ENCODE data around the gene MLPH. TPM values are rescaled to one million over a fixed set of nuclear protein-coding genes. Genes with fewer than 3 reads are reported as not detected.

Gene MLPH
- total RNA-seq, 1 donor from 2014 or later: 394 TPM

DNA sequence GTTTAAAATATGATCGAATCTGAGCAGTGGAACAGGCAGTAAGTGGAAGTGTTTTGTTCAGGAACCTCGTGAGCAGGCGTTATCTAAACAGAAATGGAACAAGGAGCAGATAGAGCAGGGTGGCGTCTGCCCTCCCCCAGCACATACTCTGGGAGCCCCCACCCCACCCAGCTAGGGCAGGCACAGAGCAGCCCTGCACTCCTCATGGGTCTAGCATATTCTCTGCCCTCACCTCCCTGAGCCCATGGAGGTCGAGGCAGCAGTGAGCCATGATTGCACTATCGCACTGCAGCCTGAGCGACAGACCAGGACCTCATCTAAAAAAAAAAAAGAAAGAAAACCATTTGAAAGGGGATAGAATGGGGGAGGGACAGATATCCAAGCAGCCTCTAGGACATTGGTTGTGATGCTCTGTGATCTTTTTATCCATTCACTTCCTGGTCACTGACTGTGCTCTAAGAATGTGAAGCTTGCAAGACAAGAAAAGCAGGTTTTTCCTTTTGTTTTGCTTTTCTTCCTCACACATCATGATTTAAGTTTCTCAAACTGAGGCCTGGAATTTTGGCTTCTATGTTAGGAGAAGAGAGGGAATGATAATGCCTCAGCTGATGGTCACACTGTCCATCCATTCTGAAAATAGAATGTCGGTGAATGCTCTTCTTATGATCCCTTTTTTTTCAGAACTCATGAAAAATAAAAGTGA, 3.1 kb downstream of the MLPH start:
- H3K4me3 ChIP-seq: peak overlapping the region; percentile 69
- DNase-seq: no peak

DNA sequence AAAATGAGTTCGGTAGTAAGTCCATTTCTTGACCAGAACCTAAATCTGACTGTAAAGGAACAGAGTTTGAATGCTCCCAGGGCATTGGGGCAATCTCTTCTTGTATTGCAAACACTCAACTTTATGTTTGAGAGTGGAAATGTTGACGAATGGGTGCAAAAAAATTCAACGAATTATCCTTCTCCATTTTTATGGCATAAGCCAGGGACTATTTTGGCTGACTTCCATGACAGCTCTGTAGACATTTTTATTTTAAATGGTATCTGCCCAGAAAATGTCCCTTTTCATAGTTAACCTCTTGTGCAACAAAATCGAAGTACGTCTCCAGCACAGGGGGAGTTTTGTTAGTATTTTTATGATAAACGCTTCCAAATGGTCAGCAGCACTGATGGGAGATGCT, 3.7 kb downstream of the MLPH start:
- intact Hi-C loops (cut with DNase I): no loop called here
- H3K27me3 ChIP-seq (ENCODE audit: low read depth): peaks cover 24% of the 10 kb centered on the region
- peak overlapping the region; percentile 69 for H3K4me3 ChIP-seq
- H3K27ac ChIP-seq: no peak overlapping the region
- DNase-seq: no peak
- no peak for ATAC-seq
- TF ChIP-seq CTCF (IDR thresholded peaks at IDR 0.05): no peak
- H3K36me3 ChIP-seq: peaks cover 19% of the 10 kb centered on the region
- H3K9me3 ChIP-seq: peaks cover 7% of the 10 kb centered on the region
- peaks cover 10% of the 10 kb centered on the region for H3K4me1 ChIP-seq

More for the DNA sequence above, 3.1 kb downstream of the MLPH start:
- Histone ChIP-seq H3K27me3 (ENCODE audit: low read depth) (peaks cover 26% of the 10 kb centered on the region), H3K36me3 (peaks cover 16% of the 10 kb centered on the region), H3K27ac (peak overlapping the region; percentile 85), H3K4me1 (peaks cover 5% of the 10 kb centered on the region), H3K9me3 (peaks cover 7% of the 10 kb centered on the region)
- TF ChIP-seq CTCF (IDR thresholded peaks at IDR 0.05): no peak
- ATAC-seq: peak; percentile 23 to 33
- intact Hi-C loops (cut with DNase I): no loop called here

DNA sequence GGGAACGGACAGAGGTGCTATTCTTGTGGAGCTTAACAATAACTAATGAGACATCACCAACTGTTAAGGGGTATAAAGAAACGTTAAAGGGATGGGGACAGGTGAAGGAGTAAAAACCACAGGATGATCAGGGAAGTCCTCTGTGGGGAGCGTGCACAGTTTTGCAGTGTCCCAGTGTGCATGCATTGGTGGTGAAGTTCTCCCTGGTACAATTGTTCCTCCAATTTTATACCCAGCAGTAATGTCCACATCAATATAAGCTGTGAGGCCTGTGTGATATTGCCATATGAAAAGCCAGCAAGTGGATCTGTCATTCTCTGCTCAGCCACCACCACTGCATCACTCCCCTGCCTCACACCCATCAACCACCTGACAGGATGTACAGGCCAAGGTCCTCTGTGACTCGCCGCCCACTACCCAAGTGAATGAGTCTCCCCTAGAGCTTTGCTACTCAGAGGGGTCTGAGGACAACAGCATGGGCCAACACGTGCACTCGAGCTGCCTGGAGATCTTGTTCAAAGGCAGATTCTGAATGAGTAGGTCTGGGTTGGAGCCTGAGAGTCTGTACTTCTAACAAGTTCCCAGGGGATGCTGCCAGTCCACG, 4.6 kb downstream of the MLPH start:
- H3K36me3 ChIP-seq: peaks cover 19% of the 10 kb centered on the region
- TF ChIP-seq CTCF (IDR thresholded peaks at IDR 0.05): no peak
- H3K27me3 ChIP-seq (ENCODE audit: low read depth): peaks cover 16% of the 10 kb centered on the region
- no peak for ATAC-seq
- no peak overlapping the region for H3K27ac ChIP-seq
- no peak overlapping the region for H3K4me3 ChIP-seq
- no peak for DNase-seq
- intact Hi-C loops (cut with DNase I): no loop called here
- peaks cover 7% of the 10 kb centered on the region for H3K9me3 ChIP-seq
- peaks cover 18% of the 10 kb centered on the region for H3K4me1 ChIP-seq

- no peak overlapping the region for H3K27ac ChIP-seq
- peaks cover 7% of the 10 kb centered on the region for H3K9me3 ChIP-seq
- DNase-seq: no peak
Measured at GRCh38 chr2:237492137-237492890, 5.3 kb downstream of the MLPH start.

More at GRCh38 chr2:237492137-237492890, 5.3 kb downstream of the MLPH start:
- ATAC-seq: no peak
- H3K27me3 ChIP-seq (ENCODE audit: low read depth): peaks cover 9% of the 10 kb centered on the region
- H3K36me3 ChIP-seq: peaks cover 19% of the 10 kb centered on the region
- TF ChIP-seq CTCF (IDR thresholded peaks at IDR 0.05): no peak
- intact Hi-C loops (cut with DNase I): no loop called here
- H3K4me1 ChIP-seq: peaks cover 22% of the 10 kb centered on the region
- no peak overlapping the region for H3K4me3 ChIP-seq

Data from lower lobe of right lung (tissue), 2 donors.